OCI-LY7 (cell line): Measurements from ENCODE around the gene NLRP8.

Experiments
- EZH2phosphoT487 ChIP-seq: fragments of 200-600 bp; sonication (generic); IDR thresholded peaks from 2 replicates; pipeline ENCODE4 v1.6.1; 2018; ENCODE audit warnings: low read depth, borderline replicate concordance, mild to moderate bottlenecking, mixed run types, antibody characterized with exemption, low read length, moderate library complexity, mixed read lengths
- TF ChIP-seq, protein P1 (sequence below): fragments of 200-600 bp; sonication (generic); conservative IDR thresholded peaks from 2 replicates; pipeline ENCODE4 v1.5.1; 2014; ENCODE audit warnings: mild to moderate bottlenecking, antibody characterized with exemption, low read length, moderate library complexity, mixed read lengths

DNA sequence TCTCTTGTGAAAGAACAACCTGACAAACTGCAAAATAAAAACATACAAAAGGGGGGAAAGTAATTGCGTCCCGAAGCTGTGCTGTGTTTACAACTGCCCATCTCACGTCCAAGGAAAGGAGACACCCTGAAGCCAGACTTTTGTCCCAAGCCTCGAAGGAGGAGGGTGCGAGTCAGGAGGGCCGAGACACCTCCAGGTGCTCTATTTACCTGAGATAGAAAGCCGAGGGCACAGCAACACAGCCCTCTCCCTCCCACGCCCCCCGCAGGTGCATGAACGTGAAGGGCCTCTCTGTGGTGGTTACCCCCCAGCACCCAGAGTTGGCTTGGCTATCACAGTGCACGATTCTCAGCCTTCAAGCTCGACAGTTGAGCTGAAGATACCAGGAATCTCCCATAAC is 48.7 kb upstream of the NLRP8 start:
- TF ChIP-seq, protein P1, sequence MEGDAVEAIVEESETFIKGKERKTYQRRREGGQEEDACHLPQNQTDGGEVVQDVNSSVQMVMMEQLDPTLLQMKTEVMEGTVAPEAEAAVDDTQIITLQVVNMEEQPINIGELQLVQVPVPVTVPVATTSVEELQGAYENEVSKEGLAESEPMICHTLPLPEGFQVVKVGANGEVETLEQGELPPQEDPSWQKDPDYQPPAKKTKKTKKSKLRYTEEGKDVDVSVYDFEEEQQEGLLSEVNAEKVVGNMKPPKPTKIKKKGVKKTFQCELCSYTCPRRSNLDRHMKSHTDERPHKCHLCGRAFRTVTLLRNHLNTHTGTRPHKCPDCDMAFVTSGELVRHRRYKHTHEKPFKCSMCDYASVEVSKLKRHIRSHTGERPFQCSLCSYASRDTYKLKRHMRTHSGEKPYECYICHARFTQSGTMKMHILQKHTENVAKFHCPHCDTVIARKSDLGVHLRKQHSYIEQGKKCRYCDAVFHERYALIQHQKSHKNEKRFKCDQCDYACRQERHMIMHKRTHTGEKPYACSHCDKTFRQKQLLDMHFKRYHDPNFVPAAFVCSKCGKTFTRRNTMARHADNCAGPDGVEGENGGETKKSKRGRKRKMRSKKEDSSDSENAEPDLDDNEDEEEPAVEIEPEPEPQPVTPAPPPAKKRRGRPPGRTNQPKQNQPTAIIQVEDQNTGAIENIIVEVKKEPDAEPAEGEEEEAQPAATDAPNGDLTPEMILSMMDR: no peak
- TF ChIP-seq EZH2phosphoT487: no peak
